OCI-LY1 (cell line): ENCODE measurements around the gene PRRT2.

ENCODE experiments used
- EZH2 ChIP-seq: fragments of 200-600 bp; sonication (generic), shearing (Covaris generic); IDR thresholded peaks from 2 replicates; pipeline ENCODE4 v1.8.0; 2017; ENCODE audit warnings: borderline replicate concordance, mixed run types, mild to moderate bottlenecking, antibody characterized with exemption, low read length, moderate library complexity, mixed read lengths
- TF ChIP-seq, protein P1 (sequence below): fragments of 200-600 bp; sonication (generic), shearing (Covaris generic); IDR thresholded peaks from 2 replicates; pipeline ENCODE4 v1.5.1; 2017; ENCODE audit warnings: mild to moderate bottlenecking, antibody characterized with exemption, low read length, moderate library complexity, mixed read lengths

DNA sequence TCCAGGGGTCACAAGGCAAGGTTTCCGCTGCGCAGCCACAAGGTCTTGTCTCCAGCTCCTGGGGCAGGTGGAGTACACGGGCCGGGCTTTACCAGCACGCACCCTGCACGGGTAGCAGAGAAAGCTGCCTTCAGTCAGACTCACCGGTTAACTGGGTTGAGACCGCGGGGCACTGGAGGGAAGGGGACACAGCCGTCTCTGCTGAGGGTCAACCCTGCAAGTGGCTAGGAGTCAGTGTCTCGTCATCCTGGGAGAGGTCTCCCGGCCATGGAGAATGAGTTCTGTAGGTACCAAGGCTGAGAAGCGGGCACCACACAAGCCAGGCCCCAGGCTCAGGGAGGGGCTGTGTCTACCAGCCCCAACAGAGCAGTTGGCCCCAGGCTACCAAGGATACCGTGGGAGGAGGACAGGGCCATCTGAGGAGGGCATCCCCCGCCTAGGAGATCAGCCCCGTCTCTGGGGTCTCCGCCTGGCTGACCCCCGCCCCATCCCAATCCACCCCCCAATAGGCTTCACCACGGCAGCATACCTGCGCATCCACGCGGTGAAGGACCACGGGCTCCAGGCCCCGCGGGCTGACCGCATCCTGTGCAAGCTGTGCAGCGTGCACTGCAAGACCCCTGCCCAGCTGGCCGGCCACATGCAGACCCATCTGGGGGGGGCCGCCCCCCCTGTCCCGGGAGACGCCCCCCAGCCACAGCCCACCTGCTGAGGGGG is 2.8 kb upstream of the PRRT2 start:
- TF ChIP-seq, protein P1, sequence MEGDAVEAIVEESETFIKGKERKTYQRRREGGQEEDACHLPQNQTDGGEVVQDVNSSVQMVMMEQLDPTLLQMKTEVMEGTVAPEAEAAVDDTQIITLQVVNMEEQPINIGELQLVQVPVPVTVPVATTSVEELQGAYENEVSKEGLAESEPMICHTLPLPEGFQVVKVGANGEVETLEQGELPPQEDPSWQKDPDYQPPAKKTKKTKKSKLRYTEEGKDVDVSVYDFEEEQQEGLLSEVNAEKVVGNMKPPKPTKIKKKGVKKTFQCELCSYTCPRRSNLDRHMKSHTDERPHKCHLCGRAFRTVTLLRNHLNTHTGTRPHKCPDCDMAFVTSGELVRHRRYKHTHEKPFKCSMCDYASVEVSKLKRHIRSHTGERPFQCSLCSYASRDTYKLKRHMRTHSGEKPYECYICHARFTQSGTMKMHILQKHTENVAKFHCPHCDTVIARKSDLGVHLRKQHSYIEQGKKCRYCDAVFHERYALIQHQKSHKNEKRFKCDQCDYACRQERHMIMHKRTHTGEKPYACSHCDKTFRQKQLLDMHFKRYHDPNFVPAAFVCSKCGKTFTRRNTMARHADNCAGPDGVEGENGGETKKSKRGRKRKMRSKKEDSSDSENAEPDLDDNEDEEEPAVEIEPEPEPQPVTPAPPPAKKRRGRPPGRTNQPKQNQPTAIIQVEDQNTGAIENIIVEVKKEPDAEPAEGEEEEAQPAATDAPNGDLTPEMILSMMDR = no peak
- no peak for TF ChIP-seq EZH2
